Muscle of back (tissue), 11 donors: Measurements from ENCODE around the gene ENPP7. TPM values are rescaled to one million over a fixed set of nuclear protein-coding genes. Genes with fewer than 3 reads are reported as not detected.

Experiments
- DNase-seq, 3 donors: peaks; one replicate each; pipeline versions ENCODE4 v3.0.0 to v3.0.0-alpha.2; 2013
- polyA plus RNA-seq, 10 donors: library from polyadenylated mRNA; unstranded; fragments of 120-200 nt; gene quantifications; one replicate each; pipeline ENCODE4 v1.2.1, GENCODE V29; 2013; ENCODE audit not compliant: insufficient read length in 10 of 10

Gene ENPP7
- polyA plus RNA-seq, 10 donors: 0.15 TPM; not detected in 9

DNA sequence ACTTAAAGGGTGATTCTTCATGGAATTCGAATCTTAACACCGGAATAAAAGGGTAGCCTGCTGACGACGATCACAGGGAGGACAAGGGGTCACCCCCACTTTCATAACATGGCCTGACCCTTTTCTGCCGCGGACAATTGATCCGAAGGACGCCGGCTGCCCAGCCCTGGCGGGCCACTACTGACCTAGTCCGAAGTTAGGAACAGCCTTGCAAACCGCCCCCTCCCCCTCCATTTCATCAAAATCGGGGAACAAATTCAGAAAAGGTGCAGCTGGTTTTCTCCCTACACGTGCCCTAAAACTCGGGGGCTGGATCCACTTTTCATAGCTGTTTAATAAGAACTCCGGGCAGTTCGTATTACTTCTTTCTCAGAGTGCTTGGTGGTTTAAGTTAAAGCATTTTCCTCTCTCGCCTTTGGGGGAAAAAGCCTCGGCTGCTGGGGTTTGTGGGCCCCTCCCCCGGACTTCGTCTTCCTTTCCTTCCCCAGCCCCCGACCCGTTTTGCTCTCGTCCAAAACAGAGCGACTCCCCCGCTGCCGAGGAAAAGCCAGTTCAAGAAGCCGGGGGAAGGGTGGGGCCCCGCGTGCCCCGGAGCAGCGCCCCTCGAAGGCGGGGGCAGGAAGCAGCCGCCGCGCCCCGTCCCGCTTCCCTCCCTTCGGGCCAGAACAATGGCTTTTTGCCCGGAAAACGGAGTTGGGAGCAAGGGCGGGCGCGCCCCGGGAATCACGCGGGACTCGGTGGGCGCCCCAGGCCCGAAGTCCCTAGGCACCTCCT is 46.6 kb downstream of the ENPP7 start:
- DNase-seq: peak in 2 of 3 donors; percentile 52 to 86

- peak; percentile 76 to 87 (median 76) for DNase-seq
Observed at GRCh38 chr17:79777894-79778503, 47.3 kb downstream of the ENPP7 start, which contains the start of gene CBX2. TSS of gene CBX2 (plus strand) at chr17:79778148. CDS start at chr17:79778236, 88 bp downstream.

- peak in 1 of 3 donors; percentile 72 for DNase-seq
Observed at GRCh38 chr17:79778504-79779083, 47.9 kb downstream of the ENPP7 start.

- peak in 1 of 3 donors; percentile 38 for DNase-seq
Observed at GRCh38 chr17:79779084-79779529, 48.4 kb downstream of the ENPP7 start.

DNA sequence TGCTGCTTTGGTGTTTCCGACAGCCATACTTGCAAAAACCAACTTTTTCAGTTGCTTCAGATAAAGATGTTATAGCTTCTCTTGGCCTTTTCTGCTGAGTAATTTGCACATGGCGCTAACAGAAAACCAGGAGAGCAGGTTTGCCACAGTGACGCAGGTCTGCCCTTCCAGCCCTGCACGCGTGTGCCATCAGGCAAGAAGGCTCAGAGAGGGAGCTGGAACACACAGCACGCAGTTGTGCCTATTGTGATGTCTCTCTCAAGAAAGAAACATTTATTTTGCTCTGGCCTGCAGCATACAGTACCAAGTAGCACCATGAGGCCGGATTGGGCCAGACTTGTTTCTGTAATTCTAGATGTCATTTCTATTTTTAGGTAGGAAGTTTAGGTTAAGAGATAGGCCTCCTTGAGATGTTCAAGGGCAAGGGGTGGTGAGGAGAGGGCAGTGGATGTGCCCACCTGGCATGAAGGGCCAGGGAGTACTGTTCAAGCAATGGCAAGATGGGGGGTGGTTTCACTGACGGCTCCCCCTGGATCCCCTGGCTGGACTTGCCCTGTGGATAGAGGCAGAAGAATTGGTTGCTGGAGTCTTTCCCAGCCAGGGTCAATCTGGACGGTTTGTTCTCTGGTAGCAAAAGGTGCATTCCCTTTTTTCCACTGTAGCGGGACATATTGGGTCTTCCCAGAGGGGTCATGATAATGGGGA is 49.1 kb downstream of the ENPP7 start:
- no peak for DNase-seq

- no peak for DNase-seq
Observed at GRCh38 chr17:79781012-79781650, 50.4 kb downstream of the ENPP7 start.

DNA sequence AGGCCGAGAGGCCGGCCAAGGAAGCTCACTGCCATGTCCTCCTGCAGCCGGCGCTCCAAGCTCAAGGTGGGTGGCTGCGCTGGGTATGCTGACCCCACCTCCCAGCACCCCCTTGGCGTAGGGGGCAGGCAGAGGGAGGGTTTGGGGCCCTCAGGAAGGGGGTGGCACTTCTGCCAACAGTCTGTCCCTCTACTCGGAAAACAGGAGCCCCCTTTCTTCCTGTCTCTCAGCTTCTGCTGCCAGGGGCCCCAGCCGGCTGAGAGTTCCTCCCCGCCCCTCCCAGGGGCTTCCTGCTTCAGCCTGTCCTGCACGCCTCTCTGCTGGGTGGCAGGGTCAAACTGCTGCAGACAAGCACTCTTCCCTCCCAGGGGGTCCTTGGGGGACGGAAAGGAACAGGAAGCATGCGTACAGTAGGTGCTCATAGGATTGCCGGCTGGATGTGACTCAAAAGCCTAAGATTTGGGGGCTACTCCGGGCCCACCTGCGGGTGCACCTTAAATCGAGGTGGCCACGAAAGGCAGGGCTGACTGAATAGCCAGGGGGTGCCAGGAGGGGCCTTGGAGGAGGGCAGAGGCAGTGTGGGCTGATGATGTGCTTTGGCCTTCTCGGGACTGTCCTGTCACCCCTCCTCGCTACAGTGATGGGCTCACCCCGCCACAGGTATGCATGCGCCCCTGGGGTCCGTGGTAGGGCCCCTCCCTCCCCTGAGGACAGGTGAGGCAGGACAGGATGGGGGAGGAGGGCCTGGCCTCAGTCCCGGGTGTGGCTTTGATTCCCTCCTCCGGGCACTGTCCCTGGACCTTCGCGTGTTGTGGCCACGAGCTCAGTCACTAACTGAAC is 51.2 kb downstream of the ENPP7 start:
- no peak for DNase-seq

- DNase-seq: no peak
Observed at GRCh38 chr17:79783891-79784290, 53.1 kb downstream of the ENPP7 start.

DNA sequence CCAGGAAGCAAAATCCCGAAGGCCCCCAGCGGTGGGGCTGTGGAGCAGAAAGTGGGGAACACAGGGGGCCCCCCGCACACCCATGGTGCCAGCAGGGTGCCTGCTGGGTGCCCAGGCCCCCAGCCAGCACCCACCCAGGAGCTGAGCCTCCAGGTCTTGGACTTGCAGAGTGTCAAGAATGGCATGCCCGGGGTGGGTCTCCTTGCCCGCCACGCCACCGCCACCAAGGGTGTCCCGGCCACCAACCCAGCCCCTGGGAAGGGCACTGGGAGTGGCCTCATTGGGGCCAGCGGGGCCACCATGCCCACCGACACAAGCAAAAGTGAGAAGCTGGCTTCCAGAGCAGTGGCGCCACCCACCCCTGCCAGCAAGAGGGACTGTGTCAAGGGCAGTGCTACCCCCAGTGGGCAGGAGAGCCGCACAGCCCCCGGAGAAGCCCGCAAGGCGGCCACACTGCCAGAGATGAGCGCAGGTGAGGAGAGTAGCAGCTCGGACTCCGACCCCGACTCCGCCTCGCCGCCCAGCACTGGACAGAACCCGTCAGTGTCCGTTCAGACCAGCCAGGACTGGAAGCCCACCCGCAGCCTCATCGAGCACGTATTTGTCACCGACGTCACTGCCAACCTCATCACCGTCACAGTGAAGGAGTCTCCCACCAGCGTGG is 53.7 kb downstream of the ENPP7 start:
- DNase-seq: no peak

GRCh38 chr17:79785017-79785899 is 54.5 kb downstream of the ENPP7 start:
- DNase-seq: no peak

- DNase-seq: no peak
Observed at GRCh38 chr17:79785900-79786810, 55.4 kb downstream of the ENPP7 start.

GRCh38 chr17:79786930-79787643 is 56.3 kb downstream of the ENPP7 start:
- DNase-seq: no peak

DNA sequence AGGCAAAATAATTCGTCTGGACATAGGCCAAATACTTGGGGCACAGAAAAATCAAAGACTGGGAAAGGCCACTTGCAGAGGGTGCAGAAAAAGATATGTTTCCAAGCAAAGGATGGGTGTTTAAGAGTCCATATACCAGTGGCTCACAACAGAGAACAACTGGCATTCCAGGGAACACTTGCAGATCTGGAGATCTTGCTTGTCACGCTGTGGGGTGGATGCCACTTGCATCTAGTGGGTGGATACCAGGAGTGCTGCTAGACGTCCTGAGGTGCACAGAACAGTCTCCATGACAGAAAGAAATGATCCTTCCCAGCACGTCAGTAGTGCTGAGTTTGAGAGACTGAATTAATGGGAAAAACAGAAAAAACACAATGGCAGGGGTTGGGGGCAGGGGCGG is 57.7 kb downstream of the ENPP7 start:
- DNase-seq: no peak

DNA sequence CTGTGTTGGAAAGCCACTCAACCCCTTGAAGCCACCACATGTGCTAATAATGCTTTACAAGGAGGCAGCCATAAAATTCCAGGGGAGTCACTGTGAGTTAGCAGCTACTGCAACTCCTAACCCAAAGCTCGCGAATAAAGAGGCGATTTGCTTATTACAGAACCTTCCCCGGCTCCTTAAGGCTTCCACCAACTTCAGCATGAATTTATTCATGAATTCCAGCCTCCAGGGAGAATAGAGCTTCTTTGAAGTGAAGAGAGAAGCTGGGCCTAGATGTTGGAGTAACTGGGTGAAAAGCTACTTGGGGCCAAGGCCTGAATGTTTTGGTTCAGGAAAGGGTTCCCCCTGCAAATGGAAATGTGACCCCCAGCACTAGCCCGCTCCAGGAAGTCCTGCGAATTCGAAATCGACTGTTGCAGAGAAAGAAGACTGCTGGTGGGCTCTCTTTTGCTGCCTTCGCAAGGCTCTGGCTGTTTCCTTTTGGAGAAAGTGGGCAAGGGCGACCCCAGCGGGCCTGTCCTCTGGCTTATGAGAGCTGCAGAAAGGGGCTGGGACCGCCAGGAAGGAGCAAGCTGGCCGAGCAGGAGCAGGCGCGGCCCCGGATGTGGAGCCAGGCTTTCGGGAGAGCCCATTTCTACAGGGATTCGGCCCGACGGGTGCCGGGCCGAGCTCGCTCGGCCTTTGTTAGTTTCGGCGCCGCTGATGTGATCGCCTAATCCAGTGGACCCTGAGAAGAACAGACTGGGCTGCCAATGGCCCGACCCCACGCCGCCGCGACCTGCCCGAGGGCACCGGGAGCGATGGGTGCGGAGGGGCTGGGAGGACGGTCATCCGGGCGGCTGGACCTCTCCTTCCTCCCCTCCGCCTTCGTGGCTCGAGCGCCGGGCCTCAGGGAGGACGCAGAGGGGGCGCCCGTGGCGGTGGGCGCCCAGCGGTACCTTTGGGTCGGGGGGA is 58.5 kb downstream of the ENPP7 start:
- DNase-seq: no peak

DNA sequence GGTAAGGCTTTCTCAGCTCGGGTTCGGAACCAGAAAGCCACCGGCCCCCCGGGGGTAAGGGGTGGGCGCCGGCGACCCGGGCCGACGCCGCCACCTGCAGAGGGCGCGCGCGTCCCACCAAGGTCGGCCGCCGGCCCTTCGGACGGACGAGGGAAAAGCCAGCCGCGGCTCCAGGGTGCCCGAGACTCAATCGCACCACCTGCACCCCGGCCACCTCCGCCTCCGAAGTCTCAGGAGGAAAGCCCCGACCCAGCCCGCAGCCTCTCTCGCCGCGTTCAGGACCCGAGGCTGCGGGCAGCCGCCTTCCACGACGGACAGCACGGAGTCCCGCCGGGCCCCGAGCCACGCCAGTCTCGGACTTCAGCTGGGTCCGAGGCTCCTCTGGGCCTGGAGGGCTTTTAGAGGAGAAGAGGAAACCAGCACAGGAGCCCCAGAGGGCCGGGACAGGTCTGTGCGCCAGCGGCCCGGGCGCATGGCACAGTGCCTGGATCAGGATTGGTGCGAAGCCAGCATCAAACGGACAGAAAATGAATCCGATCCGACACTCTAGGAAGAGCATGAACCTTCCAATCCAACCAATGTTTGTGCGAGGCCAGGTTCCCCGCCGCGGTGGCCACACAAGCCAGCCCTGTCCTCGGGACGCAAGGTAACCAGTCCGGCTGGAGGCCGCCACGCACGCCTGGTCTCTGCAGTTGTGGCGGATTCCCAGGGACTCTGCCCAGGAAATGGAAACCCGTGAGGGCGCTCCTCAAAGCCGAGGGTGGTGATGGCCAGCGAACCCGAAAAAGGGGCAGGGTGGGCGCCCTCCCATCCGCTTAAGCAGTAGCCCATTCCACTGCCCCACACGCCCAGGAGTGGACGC is 59.4 kb downstream of the ENPP7 start:
- DNase-seq: peak in 1 of 3 donors; percentile 77
